Measurements from ENCODE around the gene STXBP5. TPM values are rescaled to one million over a fixed set of nuclear protein-coding genes. Genes with fewer than 3 reads are reported as not detected.

Gene STXBP5
- total RNA-seq, 4 donors from 2014 or later = 20.8 to 34.4 (median 23.1) TPM

DNA sequence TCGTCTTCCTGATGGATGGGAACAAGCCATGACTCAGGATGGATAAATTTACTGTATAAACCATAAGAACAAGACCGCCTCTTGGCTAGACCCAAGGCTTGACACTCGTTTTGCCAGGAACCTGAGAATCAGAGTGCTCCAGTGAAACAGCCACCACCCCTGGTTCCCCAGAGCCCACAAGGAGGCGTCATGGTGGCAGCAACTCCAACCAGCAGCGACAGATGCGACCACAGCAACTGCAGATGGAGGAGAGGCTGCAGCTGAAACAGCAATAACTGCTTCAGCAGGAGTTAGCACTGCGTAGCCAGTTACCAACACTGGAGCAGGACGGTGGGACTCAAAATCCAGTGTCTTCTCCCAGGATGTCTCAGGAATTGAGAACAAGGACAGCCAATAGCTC lies 203.4 kb downstream of the STXBP5 start:
- H3K27me3 ChIP-seq = no peaks in the 10 kb centered on the region
- H3K27ac ChIP-seq = no peak overlapping the region
- no peak for ATAC-seq
- WGBS, 2 donors (ENCODE audit: low coverage in 1 of 2) = 85% methylated on average over 4 of the region's 8 CpGs; no CpG with 5 or more reads in 1 of the 2 donors
- H3K4me3 ChIP-seq = no peak overlapping the region
- no peaks in the 10 kb centered on the region for H3K36me3 ChIP-seq
- no peak for TF ChIP-seq POLR2AphosphoS5 (IDR thresholded peaks at IDR 0.05)
- TF ChIP-seq, protein P1, sequence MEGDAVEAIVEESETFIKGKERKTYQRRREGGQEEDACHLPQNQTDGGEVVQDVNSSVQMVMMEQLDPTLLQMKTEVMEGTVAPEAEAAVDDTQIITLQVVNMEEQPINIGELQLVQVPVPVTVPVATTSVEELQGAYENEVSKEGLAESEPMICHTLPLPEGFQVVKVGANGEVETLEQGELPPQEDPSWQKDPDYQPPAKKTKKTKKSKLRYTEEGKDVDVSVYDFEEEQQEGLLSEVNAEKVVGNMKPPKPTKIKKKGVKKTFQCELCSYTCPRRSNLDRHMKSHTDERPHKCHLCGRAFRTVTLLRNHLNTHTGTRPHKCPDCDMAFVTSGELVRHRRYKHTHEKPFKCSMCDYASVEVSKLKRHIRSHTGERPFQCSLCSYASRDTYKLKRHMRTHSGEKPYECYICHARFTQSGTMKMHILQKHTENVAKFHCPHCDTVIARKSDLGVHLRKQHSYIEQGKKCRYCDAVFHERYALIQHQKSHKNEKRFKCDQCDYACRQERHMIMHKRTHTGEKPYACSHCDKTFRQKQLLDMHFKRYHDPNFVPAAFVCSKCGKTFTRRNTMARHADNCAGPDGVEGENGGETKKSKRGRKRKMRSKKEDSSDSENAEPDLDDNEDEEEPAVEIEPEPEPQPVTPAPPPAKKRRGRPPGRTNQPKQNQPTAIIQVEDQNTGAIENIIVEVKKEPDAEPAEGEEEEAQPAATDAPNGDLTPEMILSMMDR (IDR thresholded peaks at IDR 0.05) = no peak
- no peak for TF ChIP-seq POLR2A (IDR thresholded peaks at IDR 0.05)
- no peak for TF ChIP-seq EP300 (IDR thresholded peaks at IDR 0.05)
- no peaks in the 10 kb centered on the region for H3K4me1 ChIP-seq
- H3K9me3 ChIP-seq = no peaks in the 10 kb centered on the region

DNA sequence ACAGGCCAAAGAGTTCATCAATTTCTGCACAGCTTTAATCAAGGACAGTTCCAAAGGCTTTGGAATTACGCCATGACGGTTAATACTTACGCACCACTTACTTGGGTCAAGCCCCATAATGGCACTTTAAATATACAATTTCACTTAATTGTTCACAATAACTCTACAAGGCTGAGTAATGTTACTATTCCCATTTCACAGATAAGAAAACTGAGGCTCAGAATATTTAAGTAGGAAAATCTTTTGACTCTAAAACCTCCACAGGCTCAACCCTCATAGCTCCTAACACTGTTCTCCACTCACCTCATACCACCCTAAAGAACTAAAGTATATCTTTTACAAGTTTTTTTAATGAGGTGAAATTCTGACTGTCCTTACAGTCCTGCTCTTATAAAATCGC lies 212.4 kb downstream of the STXBP5 start:
- TF ChIP-seq POLR2AphosphoS5 (IDR thresholded peaks at IDR 0.05) = no peak
- no peak for TF ChIP-seq EP300 (IDR thresholded peaks at IDR 0.05)
- no peak for TF ChIP-seq POLR2A (IDR thresholded peaks at IDR 0.05)
- no peaks in the 10 kb centered on the region for H3K4me1 ChIP-seq
- no peaks in the 10 kb centered on the region for H3K36me3 ChIP-seq
- no peak overlapping the region for H3K27ac ChIP-seq
- no peak for ATAC-seq
- no peaks in the 10 kb centered on the region for H3K27me3 ChIP-seq
- no peaks in the 10 kb centered on the region for H3K9me3 ChIP-seq
- no peak overlapping the region for H3K4me3 ChIP-seq
- 93 to 100% methylated on average over 3 to 4 of the region's 4 CpGs for WGBS, 2 donors (ENCODE audit: low coverage in 1 of 2)

DNA sequence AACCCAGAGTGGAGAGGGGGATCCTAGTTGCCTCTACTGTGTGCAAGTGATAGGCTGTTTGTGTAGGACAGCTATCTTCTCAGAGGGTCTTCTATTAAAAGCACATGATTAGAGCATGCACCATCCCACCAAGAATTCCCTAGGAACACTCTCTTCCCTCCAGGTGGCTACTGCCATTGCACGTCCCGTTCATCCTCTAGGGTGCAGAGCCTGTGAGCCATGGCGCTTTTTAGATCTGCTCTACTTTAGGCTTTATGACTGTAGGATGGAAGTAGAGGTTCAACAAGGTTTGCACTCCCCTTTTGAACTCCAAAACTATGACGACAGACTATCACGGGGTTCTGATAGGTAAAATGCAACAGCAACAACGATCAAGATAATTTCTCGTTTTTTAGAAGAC lies 213.7 kb downstream of the STXBP5 start:
- TF ChIP-seq EP300 (IDR thresholded peaks at IDR 0.05) = no peak
- TF ChIP-seq, protein P1 (IDR thresholded peaks at IDR 0.05) = no peak
- no peak for TF ChIP-seq POLR2A (IDR thresholded peaks at IDR 0.05)
- TF ChIP-seq POLR2AphosphoS5 (IDR thresholded peaks at IDR 0.05) = no peak
- no peaks in the 10 kb centered on the region for H3K9me3 ChIP-seq
- no peak for ATAC-seq
- no peak overlapping the region for H3K27ac ChIP-seq
- H3K27me3 ChIP-seq = no peaks in the 10 kb centered on the region
- H3K4me3 ChIP-seq = no peak overlapping the region
- WGBS, 2 donors (ENCODE audit: low coverage in 1 of 2) = 84 to 91% methylated on average over 5 to 7 of the region's 7 CpGs
- H3K4me1 ChIP-seq = no peaks in the 10 kb centered on the region
- no peaks in the 10 kb centered on the region for H3K36me3 ChIP-seq

- Histone ChIP-seq H3K27me3 (no peaks in the 10 kb centered on the region), H3K36me3 (no peaks in the 10 kb centered on the region), H3K27ac (no peak overlapping the region), H3K4me3 (no peak overlapping the region), H3K9me3 (no peaks in the 10 kb centered on the region), H3K4me1 (no peaks in the 10 kb centered on the region)
- WGBS, 2 donors (ENCODE audit: low coverage in 1 of 2) = 71 to 90% methylated on average over 4 of the region's 4 CpGs
- TF ChIP-seq, protein P1 (IDR thresholded peaks at IDR 0.05) = no peak
- TF ChIP-seq POLR2A (IDR thresholded peaks at IDR 0.05) (no peak), EP300 (IDR thresholded peaks at IDR 0.05) (no peak), POLR2AphosphoS5 (IDR thresholded peaks at IDR 0.05) (no peak)
- ATAC-seq = no peak
Measured at GRCh38 chr6:147418523-147418922, 214.3 kb downstream of the STXBP5 start.

DNA sequence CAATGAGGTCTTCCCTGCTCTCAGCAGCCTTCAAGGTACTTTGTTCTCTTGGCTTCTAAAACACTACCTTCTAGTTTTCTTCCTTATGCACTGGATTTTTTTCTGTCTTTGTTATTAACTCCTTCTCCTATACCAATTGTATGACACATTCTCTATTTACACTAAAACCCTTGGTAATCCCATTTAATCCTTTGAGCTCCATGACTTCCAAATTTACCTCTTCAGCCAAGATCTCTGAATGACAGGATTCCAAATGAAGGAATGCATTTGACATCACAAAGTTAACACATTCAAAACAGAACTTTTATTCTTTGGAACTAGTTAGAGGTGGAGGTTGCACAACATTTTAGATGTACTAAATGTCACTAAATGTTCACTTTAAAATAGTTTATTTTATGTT lies 217.7 kb downstream of the STXBP5 start:
- no peak for ATAC-seq
- H3K27ac ChIP-seq = no peak overlapping the region
- no peak overlapping the region for H3K4me3 ChIP-seq
- TF ChIP-seq, protein P1 (IDR thresholded peaks at IDR 0.05) = no peak
- TF ChIP-seq EP300 (IDR thresholded peaks at IDR 0.05) (no peak), POLR2A (IDR thresholded peaks at IDR 0.05) (no peak), POLR2AphosphoS5 (IDR thresholded peaks at IDR 0.05) (no peak)
- H3K36me3 ChIP-seq = no peaks in the 10 kb centered on the region
- peaks cover 0 to 7% (median 0%) of the 10 kb centered on the region in 3 donors for H3K9me3 ChIP-seq
- no peaks in the 10 kb centered on the region for H3K4me1 ChIP-seq
- H3K27me3 ChIP-seq = no peaks in the 10 kb centered on the region
